AG04449 (cell line): ENCODE results near the gene NRAS.

Experiments
- CTCF ChIA-PET: fragments of 350-600 bp; formaldehyde crosslinking; extraction: SDS; loops from one replicate; lab custom pipeline; 2021; ENCODE audit warnings: antibody characterized with exemption; lab: Yijun Ruan, JAX
- POLR2A ChIA-PET: fragments of 400-600, 350-600 bp; formaldehyde crosslinking; extraction: SDS; loops from one replicate; lab custom pipeline; 2020; ENCODE audit warnings: antibody characterized with exemption, inconsistent platforms; lab: Yijun Ruan, JAX
- DNase-seq: peaks from one replicate; pipeline ENCODE4 v3.0.0-alpha.2; 2010; ENCODE audit warnings: low read depth, low spot score
- H3K4me3 ChIP-seq: 2 replicates; pipeline ENCODE4 v1.5.1; 2011; ENCODE audit warnings: low read depth, mild to moderate bottlenecking, control low read depth, low read length
- CTCF ChIP-seq: IDR thresholded peaks from one replicate; pipeline ENCODE4 v1.5.1; 2011; ENCODE audit warnings: mild to moderate bottlenecking, moderate library complexity, low read length, control low read depth, inconsistent platforms; ENCODE audit not compliant: insufficient read depth; ENCODE audit errors: missing control alignments

NRAS gene

DNA sequence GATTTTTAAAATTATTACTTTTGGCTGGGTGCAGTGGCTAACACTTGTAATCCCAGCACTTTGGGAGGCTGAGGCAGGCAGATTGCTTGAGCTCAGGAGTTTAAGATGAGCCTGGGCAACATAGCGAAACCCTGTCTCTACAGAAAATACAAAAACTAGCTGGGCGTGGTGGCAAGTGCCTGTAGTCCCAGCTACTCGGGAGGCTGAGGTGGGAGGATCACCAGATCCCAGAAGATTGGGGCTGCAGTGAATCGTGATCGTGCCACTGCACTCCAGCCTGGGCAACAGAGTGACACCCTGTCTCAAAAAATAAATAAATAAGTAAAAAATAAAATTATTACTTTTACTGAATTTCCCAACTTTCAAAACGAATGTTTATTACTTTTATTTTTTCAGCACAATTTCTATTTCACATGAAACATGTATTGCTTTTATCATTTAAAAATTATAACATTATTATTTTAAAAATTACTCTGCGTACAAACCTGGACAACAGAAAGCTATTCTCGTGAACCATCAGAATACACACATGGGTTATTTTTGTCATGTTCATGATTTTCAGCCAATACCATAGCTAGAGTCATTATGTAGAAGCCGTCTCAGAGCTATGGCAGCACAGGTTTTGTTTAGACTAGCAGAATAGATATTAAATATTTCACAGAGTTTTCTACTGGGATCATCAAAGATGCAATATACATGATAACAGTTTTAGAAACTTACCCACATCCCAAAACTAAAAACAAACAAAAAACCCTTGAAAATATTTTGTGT lies 21.8 kb downstream of the NRAS start:
- TF ChIP-seq CTCF: no peak
- ChIA-PET POLR2A (no interaction called here), CTCF (interaction anchor here (0.6 to 1.7 kb wide), 4 partner anchors 11 to 814 kb away, joined by 3 to 8 read pairs (median 3); no protein-coding TSS in a partner anchor)
- H3K4me3 ChIP-seq: no peak overlapping the region
- DNase-seq: no peak

- TF ChIP-seq CTCF: no peak
- POLR2A ChIA-PET: no interaction called here
- CTCF ChIA-PET: interaction anchor here (0.8 to 1.3 kb wide), 3 partner anchors 11 to 21 kb away, joined by 4 read pairs; no protein-coding TSS in a partner anchor
- no peak overlapping the region for H3K4me3 ChIP-seq
- DNase-seq: no peak
Observed at GRCh38 chr1:114692947-114693346, 23.6 kb downstream of the NRAS start.

DNA sequence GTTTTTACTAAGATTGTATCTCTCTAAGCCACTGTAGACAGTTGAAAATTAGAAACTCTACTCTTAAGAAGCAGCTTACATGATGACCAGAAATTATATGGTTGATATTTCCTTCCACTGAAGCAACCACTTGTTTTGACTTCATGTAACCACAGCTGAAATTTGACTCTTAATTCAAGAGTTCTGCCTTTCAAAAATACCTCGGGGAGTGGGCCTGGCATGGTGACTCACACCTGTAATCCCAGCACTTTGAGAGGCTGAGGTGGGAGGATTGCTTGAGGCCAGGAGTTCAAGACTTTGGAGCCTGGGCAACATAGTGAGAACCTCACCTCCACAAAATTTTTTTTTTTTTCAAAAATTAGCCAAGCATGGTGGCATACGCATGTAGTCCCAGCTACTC lies 25.5 kb downstream of the NRAS start:
- H3K4me3 ChIP-seq: no peak overlapping the region
- POLR2A ChIA-PET: no interaction called here
- TF ChIP-seq CTCF: no peak
- CTCF ChIA-PET: no interaction called here
- DNase-seq: no peak

DNA sequence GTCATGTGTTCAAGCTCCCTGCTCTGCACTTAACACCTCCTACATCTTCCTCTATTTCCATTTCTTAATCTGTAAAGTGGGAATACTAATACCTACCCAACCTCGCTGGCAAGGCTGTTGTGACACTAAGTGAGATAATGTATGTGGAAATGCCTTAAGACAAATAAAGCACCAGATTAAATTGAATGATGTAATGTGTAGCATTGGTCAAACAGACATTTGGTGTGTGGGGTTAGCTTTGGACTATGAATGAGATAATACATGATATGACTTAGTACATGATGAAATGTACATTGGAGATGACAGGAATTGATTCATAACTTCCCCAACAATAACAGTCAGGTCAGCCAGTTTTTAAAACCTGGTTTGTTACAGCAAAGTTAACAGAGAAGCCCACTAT lies 26.4 kb downstream of the NRAS start:
- DNase-seq: no peak
- no peak overlapping the region for H3K4me3 ChIP-seq
- no peak for TF ChIP-seq CTCF
- ChIA-PET POLR2A (no interaction called here), CTCF (no interaction called here)

DNA sequence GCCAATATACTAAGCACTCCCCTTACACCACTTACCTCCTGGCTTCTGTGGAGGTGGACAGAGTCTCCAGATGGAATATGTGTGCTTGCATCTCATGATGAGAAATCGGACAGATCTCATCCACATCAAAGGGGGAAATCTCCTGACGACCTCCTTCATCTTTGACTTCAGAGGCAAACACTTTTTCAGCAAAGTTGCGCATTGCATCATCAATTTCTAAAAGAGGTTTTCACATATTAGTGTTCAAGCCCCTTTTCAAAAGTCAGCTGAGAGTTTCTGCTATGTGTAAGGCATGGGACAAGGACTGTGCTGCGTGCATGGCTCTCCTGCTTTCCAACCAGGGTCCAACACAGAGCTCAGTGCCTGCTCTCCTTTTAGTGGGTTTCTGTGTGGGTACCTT lies 28.0 kb downstream of the NRAS start:
- POLR2A ChIA-PET: no interaction called here
- CTCF ChIA-PET: no interaction called here
- no peak for TF ChIP-seq CTCF

DNA sequence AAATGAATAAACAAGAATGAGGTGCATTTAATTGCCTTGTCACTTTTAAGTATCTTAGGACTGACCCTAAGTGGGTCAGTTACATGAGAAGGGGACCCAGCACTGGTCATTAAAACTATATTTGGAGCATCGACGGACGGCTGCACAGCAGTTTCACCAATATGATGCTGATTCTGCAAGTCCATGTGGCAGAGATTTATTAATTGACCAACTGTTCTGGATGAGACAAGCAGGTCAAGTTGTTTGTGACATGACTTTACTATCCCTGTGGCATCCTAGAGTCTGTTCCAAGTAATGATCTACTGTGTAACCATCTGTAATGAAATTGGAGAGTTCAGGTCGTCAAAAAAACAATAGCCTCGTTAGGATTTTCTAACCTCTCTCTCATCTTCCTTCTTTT lies 30.7 kb downstream of the NRAS start:
- no peak for TF ChIP-seq CTCF
- CTCF ChIA-PET: interaction anchor here (2.1 kb wide), 1 partner anchor 14 kb away, joined by 8 read pairs; no protein-coding TSS in a partner anchor

More for the DNA sequence above, 28.0 kb downstream of the NRAS start:
- DNase-seq: no peak
- no peak overlapping the region for H3K4me3 ChIP-seq

More for the DNA sequence above, 30.7 kb downstream of the NRAS start:
- POLR2A ChIA-PET: no interaction called here
- no peak overlapping the region for H3K4me3 ChIP-seq
- no peak for DNase-seq
